ENCODE measurements around the gene RFNG. TPM values are rescaled to one million over a fixed set of nuclear protein-coding genes. Genes with fewer than 3 reads are reported as not detected.

Gene RFNG
- total RNA-seq, 1 donor from 2014 or later, result 26.8 TPM

GRCh38 chr17:82055023-82055964, 3.7 kb upstream of the RFNG start:
- H3K27me3 Mint-ChIP-seq (ENCODE audit: insufficient read depth), result no peaks in the 10 kb centered on the region

GRCh38 chr17:82054351-82055022, 2.9 kb upstream of the RFNG start:
- intact Hi-C loops (cut with micrococcal nuclease), result loop anchor here (5.0 kb wide), 1 partner anchor 43 kb away; the partner anchor contains the start of gene FASN
- H3K9me3 Mint-ChIP-seq, result no peaks in the 10 kb centered on the region
- H3K27ac Mint-ChIP-seq, result no peak overlapping the region
- peaks cover 4% of the 10 kb centered on the region for H3K36me3 Mint-ChIP-seq (ENCODE audit: low read depth)
- no peaks in the 10 kb centered on the region for H3K27me3 Mint-ChIP-seq (ENCODE audit: insufficient read depth)
- H3K4me3 Mint-ChIP-seq, result no peak overlapping the region
- DNase-seq (ENCODE audit: low spot score), result no peak
- H3K4me1 Mint-ChIP-seq (ENCODE audit: low read depth), result peaks cover 8% of the 10 kb centered on the region

More at GRCh38 chr17:82055023-82055964, 3.7 kb upstream of the RFNG start:
- DNase-seq (ENCODE audit: low spot score), result no peak
- peaks cover 6% of the 10 kb centered on the region for H3K4me1 Mint-ChIP-seq (ENCODE audit: low read depth)
- intact Hi-C loops (cut with micrococcal nuclease), result no loop called here
- H3K27ac Mint-ChIP-seq, result no peak overlapping the region
- peaks cover 3% of the 10 kb centered on the region for H3K36me3 Mint-ChIP-seq (ENCODE audit: low read depth)
- no peaks in the 10 kb centered on the region for H3K9me3 Mint-ChIP-seq
- H3K4me3 Mint-ChIP-seq, result no peak overlapping the region

- H3K36me3 Mint-ChIP-seq (ENCODE audit: low read depth), result peaks cover 4% of the 10 kb centered on the region
Measured at GRCh38 chr17:82053556-82054263, 2.1 kb upstream of the RFNG start.

GRCh38 chr17:82053130-82053529, 1.5 kb upstream of the RFNG start:
- Mint-ChIP-seq H3K36me3 (ENCODE audit: low read depth) (peaks cover 4% of the 10 kb centered on the region), H3K4me3 (peak overlapping the region; percentile 88), H3K27me3 (ENCODE audit: insufficient read depth) (no peaks in the 10 kb centered on the region), H3K4me1 (ENCODE audit: low read depth) (peaks cover 8% of the 10 kb centered on the region), H3K9me3 (no peaks in the 10 kb centered on the region), H3K27ac (no peak overlapping the region)
- intact Hi-C loops (cut with micrococcal nuclease), result loop anchor here (5.0 kb wide), 1 partner anchor 44 kb away; the partner anchor contains the start of gene FASN
- no peak for DNase-seq (ENCODE audit: low spot score)

More at GRCh38 chr17:82053556-82054263, 2.1 kb upstream of the RFNG start:
- Mint-ChIP-seq H3K27me3 (ENCODE audit: insufficient read depth) (no peaks in the 10 kb centered on the region), H3K4me1 (ENCODE audit: low read depth) (peaks cover 8% of the 10 kb centered on the region), H3K9me3 (no peaks in the 10 kb centered on the region), H3K4me3 (peak overlapping the region; percentile 88), H3K27ac (no peak overlapping the region)
- no peak for DNase-seq (ENCODE audit: low spot score)
- intact Hi-C loops (cut with micrococcal nuclease), result loop anchor here (5.0 kb wide), 1 partner anchor 44 kb away; the partner anchor contains the start of gene FASN

- Mint-ChIP-seq H3K27me3 (ENCODE audit: insufficient read depth) (no peaks in the 10 kb centered on the region), H3K4me3 (peak overlapping the region; percentile 88), H3K9me3 (no peaks in the 10 kb centered on the region), H3K36me3 (ENCODE audit: low read depth) (peaks cover 5% of the 10 kb centered on the region), H3K27ac (no peak overlapping the region), H3K4me1 (ENCODE audit: low read depth) (peaks cover 9% of the 10 kb centered on the region)
- DNase-seq (ENCODE audit: low spot score), result no peak
- intact Hi-C loops (cut with micrococcal nuclease), result loop anchor here (5.0 kb wide), 1 partner anchor 45 kb away; the partner anchor contains the start of gene FASN
Measured at GRCh38 chr17:82052638-82053059, 1.0 kb upstream of the RFNG start.

GRCh38 chr17:82050761-82051641, 610 bp downstream of the RFNG start:
- no peaks in the 10 kb centered on the region for H3K9me3 Mint-ChIP-seq
- peak overlapping the region; percentile 89 for H3K27ac Mint-ChIP-seq
- H3K36me3 Mint-ChIP-seq (ENCODE audit: low read depth), result peaks cover 9% of the 10 kb centered on the region
- H3K4me1 Mint-ChIP-seq (ENCODE audit: low read depth), result peaks cover 14% of the 10 kb centered on the region
- no peak for DNase-seq (ENCODE audit: low spot score)
- H3K4me3 Mint-ChIP-seq, result peak overlapping the region; percentile 91
- H3K27me3 Mint-ChIP-seq (ENCODE audit: insufficient read depth), result no peaks in the 10 kb centered on the region
- intact Hi-C loops (cut with micrococcal nuclease), result loop anchor here (1.0 to 5.0 kb wide), 3 partner anchors 14 to 46 kb away; partner anchors contain the start of genes DCXR and FASN

- Mint-ChIP-seq H3K4me3 (peak overlapping the region; percentile 91), H3K36me3 (ENCODE audit: low read depth) (peaks cover 9% of the 10 kb centered on the region), H3K27me3 (ENCODE audit: insufficient read depth) (no peaks in the 10 kb centered on the region), H3K9me3 (no peaks in the 10 kb centered on the region), H3K4me1 (ENCODE audit: low read depth) (peaks cover 14% of the 10 kb centered on the region), H3K27ac (peak overlapping the region; percentile 89)
- intact Hi-C loops (cut with micrococcal nuclease), result loop anchor here (5.0 kb wide), 1 partner anchor 47 kb away; the partner anchor contains the start of gene FASN
- no peak for DNase-seq (ENCODE audit: low spot score)
Measured at GRCh38 chr17:82050152-82050760, 1.4 kb downstream of the RFNG start.

- H3K27me3 Mint-ChIP-seq (ENCODE audit: insufficient read depth), result no peaks in the 10 kb centered on the region
- no peaks in the 10 kb centered on the region for H3K9me3 Mint-ChIP-seq
- H3K4me3 Mint-ChIP-seq, result no peak overlapping the region
- intact Hi-C loops (cut with micrococcal nuclease), result no loop called here
- peaks cover 8% of the 10 kb centered on the region for H3K36me3 Mint-ChIP-seq (ENCODE audit: low read depth)
- H3K4me1 Mint-ChIP-seq (ENCODE audit: low read depth), result peaks cover 14% of the 10 kb centered on the region
- no peak overlapping the region for H3K27ac Mint-ChIP-seq
- no peak for DNase-seq (ENCODE audit: low spot score)
Measured at GRCh38 chr17:82049521-82049971, 2.1 kb downstream of the RFNG start.

GRCh38 chr17:82049106-82049505, 2.5 kb downstream of the RFNG start:
- Mint-ChIP-seq H3K4me3 (no peak overlapping the region), H3K4me1 (ENCODE audit: low read depth) (peaks cover 14% of the 10 kb centered on the region), H3K36me3 (ENCODE audit: low read depth) (peaks cover 8% of the 10 kb centered on the region), H3K9me3 (no peaks in the 10 kb centered on the region), H3K27me3 (ENCODE audit: insufficient read depth) (no peaks in the 10 kb centered on the region), H3K27ac (no peak overlapping the region)
- intact Hi-C loops (cut with micrococcal nuclease), result no loop called here
- DNase-seq (ENCODE audit: low spot score), result no peak

- H3K4me3 Mint-ChIP-seq, result peak overlapping the region; percentile 59
- peaks cover 14% of the 10 kb centered on the region for H3K4me1 Mint-ChIP-seq (ENCODE audit: low read depth)
- peaks cover 8% of the 10 kb centered on the region for H3K36me3 Mint-ChIP-seq (ENCODE audit: low read depth)
Measured at GRCh38 chr17:82048571-82048971, 3.0 kb downstream of the RFNG start.

GRCh38 chr17:82047914-82048570, 3.6 kb downstream of the RFNG start:
- Mint-ChIP-seq H3K4me3 (peak overlapping the region; percentile 20), H3K27me3 (ENCODE audit: insufficient read depth) (no peaks in the 10 kb centered on the region), H3K36me3 (ENCODE audit: low read depth) (peaks cover 8% of the 10 kb centered on the region), H3K27ac (no peak overlapping the region), H3K4me1 (ENCODE audit: low read depth) (peaks cover 14% of the 10 kb centered on the region), H3K9me3 (no peaks in the 10 kb centered on the region)
- intact Hi-C loops (cut with micrococcal nuclease), result no loop called here
- no peak for DNase-seq (ENCODE audit: low spot score)

More at GRCh38 chr17:82048571-82048971, 3.0 kb downstream of the RFNG start:
- intact Hi-C loops (cut with micrococcal nuclease), result no loop called here
- no peaks in the 10 kb centered on the region for H3K9me3 Mint-ChIP-seq
- no peaks in the 10 kb centered on the region for H3K27me3 Mint-ChIP-seq (ENCODE audit: insufficient read depth)
- no peak overlapping the region for H3K27ac Mint-ChIP-seq
- no peak for DNase-seq (ENCODE audit: low spot score)

Measured in activated T-helper 1 cell treated with anti-CD3 and anti-CD28 coated beads, Interleukin-12 subunit alpha, Interleukin-12 subunit beta, Interleukin-2, Interleukin-4 antibody, amounts not matched to agents 30 ng/mL and 10 ng/mL and 1 ng/mL, durations not matched to agents 14 hours and 24 hours and 36 hours (primary cell).